GM12878 (cell line): Measurements from ENCODE around the gene ASIC4. TPM values are rescaled to one million over a fixed set of nuclear protein-coding genes. Genes with fewer than 3 reads are reported as not detected.

ENCODE experiments used
- CBX3 ChIP-seq: fragments of 200-600 bp; sonication (generic); IDR thresholded peaks from 2 replicates; pipeline ENCODE4 v1.6.1; 2016; ENCODE audit warnings: low read depth, borderline replicate concordance
- CHD1 ChIP-seq: IDR thresholded peaks from 2 replicates; pipeline ENCODE4 v1.6.1; 2012; ENCODE audit warnings: low read depth, low read length, improper control_type of control experiment
- CREB1 ChIP-seq: IDR thresholded peaks from 2 replicates; pipeline ENCODE4 v1.6.1; 2012; ENCODE audit warnings: low read depth, mild to moderate bottlenecking, inconsistent platforms
- E2F4 ChIP-seq: IDR thresholded peaks from 2 replicates; pipeline ENCODE4 v1.6.1; 2012; ENCODE audit warnings: low read depth, low read length, improper control_type of control experiment
- E4F1 ChIP-seq: fragments of 450-650 bp; IDR thresholded peaks from 2 replicates; pipeline ENCODE4 v1.6.1; 2018; ENCODE audit warnings: borderline replicate concordance, mild to moderate bottlenecking; ENCODE audit not compliant: partially characterized antibody
- KAT2A ChIP-seq: conservative IDR thresholded peaks from 2 replicates; pipeline ENCODE4 v1.6.1; 2011; ENCODE audit warnings: low read depth, low read length; ENCODE audit not compliant: control insufficient read depth
- KDM1A ChIP-seq: fragments of 200-600 bp; sonication (generic); IDR thresholded peaks from 2 replicates; pipeline ENCODE4 v1.6.1; 2016; ENCODE audit warnings: borderline replicate concordance
- NFIC ChIP-seq: IDR thresholded peaks from 2 replicates; pipeline ENCODE4 v1.6.1; 2012; ENCODE audit warnings: low read depth, mild to moderate bottlenecking, inconsistent platforms, low read length, moderate library complexity
- NR2C2 ChIP-seq: IDR thresholded peaks from 2 replicates; pipeline ENCODE4 v1.6.1; 2011; ENCODE audit warnings: borderline replicate concordance, low read depth; ENCODE audit not compliant: control insufficient read depth, insufficient read length
- PBX3 ChIP-seq: IDR thresholded peaks from 2 replicates; pipeline ENCODE4 v1.6.1; 2011; ENCODE audit warnings: mild to moderate bottlenecking, low read depth, low read length, moderate library complexity; ENCODE audit not compliant: insufficient replicate concordance
- SMC3 ChIP-seq: IDR thresholded peaks from 2 replicates; pipeline ENCODE4 v1.6.1; 2011; ENCODE audit warnings: low read length, improper control_type of control experiment, borderline replicate concordance
- SREBF1 ChIP-seq: IDR thresholded peaks from 2 replicates; pipeline ENCODE4 v1.6.1; 2012; ENCODE audit warnings: mild to moderate bottlenecking, low read length
- STAT1 ChIP-seq: fragments of 450-650 bp; conservative IDR thresholded peaks from 2 replicates; pipeline ENCODE4 v1.6.1; 2014; ENCODE audit warnings: antibody characterized with exemption, mild to moderate bottlenecking
- polyA plus RNA-seq, 11 experiments: library from polyadenylated mRNA; depleted of rRNA in 4 of 11; unstranded in 6 of 11; stranded (reverse) in 5 of 11; fragments of >200 nt; fragmentation: Nextera tagmentation in 4 of 11; fragmentation: Illumina TruSeq in 1 of 11; extraction: Ambion mirVana in 4 of 11; extraction: Trizol in 1 of 11; gene quantifications; 1 replicate in 1 of 11; 2 replicates in 10 of 11; pipeline versions ENCODE4 v1.2.1 to v1.2.3, GENCODE V29; 2011 to 2016; ENCODE audit warnings: inconsistent platforms in 2 of 11, missing spikeins in 2 of 11, low read depth in 1 of 11
- total RNA-seq, 4 experiments: library from RNA; depleted of rRNA in 3 of 4; stranded (reverse); fragments of >200 nt in 3 of 4; fragmentation: Illumina TruSeq in 1 of 4; extraction: Trizol in 1 of 4; gene quantifications; 2 replicates each; pipeline versions ENCODE4 v1.2.1 to v1.2.3, GENCODE V29; 2013 to 2021
- TF ChIP-seq, protein P1 (sequence below): fragments of 450-650 bp; IDR thresholded peaks from 2 replicates; pipeline ENCODE4 v1.6.1; 2017; ENCODE audit warnings: mild to moderate bottlenecking, moderate library complexity
- TF ChIP-seq, protein P2 (sequence below): fragments of 450-650 bp; IDR thresholded peaks from 2 replicates; pipeline ENCODE4 v1.6.1; 2016; ENCODE audit warnings: mild to moderate bottlenecking
- TF ChIP-seq, protein P3 (sequence below), 3 experiments: IDR thresholded peaks in 2 of 3; conservative IDR thresholded peaks in 1 of 3; 2 replicates each; pipeline ENCODE4 v1.5.1; 2011; ENCODE audit warnings: low read depth in 3 of 3, low read length in 3 of 3, mild to moderate bottlenecking in 3 of 3, control low read depth in 2 of 3, moderate library complexity in 2 of 3, inconsistent platforms in 1 of 3, mixed read lengths in 1 of 3; ENCODE audit not compliant: control insufficient read depth in 2 of 3, insufficient read depth in 1 of 3; ENCODE audit errors: extremely low read depth in 1 of 3

Gene ASIC4
- total and polyA plus RNA-seq, 10 of the 15 experiments (the other 5 are each of a cell fraction or from before 2014, with no cell fraction given): 0.01 TPM; not detected in 9

- TF ChIP-seq NR2C2 (no peak), PBX3 (peak; percentile 58), CREB1 (peak; percentile 97), KAT2A (no peak), CHD1 (no peak), SREBF1 (0 out of 2 replicates have a peak, but pooled peaks have one; percentile 14), KDM1A (no peak), E2F4 (no peak), STAT1 (no peak), NFIC (no peak), E4F1 (peak; percentile 13), SMC3 (no peak), CBX3 (no peak)
- TF ChIP-seq, protein P1, sequence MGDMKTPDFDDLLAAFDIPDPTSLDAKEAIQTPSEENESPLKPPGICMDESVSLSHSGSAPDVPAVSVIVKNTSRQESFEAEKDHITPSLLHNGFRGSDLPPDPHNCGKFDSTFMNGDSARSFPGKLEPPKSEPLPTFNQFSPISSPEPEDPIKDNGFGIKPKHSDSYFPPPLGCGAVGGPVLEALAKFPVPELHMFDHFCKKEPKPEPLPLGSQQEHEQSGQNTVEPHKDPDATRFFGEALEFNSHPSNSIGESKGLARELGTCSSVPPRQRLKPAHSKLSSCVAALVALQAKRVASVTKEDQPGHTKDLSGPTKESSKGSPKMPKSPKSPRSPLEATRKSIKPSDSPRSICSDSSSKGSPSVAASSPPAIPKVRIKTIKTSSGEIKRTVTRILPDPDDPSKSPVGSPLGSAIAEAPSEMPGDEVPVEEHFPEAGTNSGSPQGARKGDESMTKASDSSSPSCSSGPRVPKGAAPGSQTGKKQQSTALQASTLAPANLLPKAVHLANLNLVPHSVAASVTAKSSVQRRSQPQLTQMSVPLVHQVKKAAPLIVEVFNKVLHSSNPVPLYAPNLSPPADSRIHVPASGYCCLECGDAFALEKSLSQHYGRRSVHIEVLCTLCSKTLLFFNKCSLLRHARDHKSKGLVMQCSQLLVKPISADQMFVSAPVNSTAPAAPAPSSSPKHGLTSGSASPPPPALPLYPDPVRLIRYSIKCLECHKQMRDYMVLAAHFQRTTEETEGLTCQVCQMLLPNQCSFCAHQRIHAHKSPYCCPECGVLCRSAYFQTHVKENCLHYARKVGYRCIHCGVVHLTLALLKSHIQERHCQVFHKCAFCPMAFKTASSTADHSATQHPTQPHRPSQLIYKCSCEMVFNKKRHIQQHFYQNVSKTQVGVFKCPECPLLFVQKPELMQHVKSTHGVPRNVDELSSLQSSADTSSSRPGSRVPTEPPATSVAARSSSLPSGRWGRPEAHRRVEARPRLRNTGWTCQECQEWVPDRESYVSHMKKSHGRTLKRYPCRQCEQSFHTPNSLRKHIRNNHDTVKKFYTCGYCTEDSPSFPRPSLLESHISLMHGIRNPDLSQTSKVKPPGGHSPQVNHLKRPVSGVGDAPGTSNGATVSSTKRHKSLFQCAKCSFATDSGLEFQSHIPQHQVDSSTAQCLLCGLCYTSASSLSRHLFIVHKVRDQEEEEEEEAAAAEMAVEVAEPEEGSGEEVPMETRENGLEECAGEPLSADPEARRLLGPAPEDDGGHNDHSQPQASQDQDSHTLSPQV: no peak
- TF ChIP-seq, protein P2, sequence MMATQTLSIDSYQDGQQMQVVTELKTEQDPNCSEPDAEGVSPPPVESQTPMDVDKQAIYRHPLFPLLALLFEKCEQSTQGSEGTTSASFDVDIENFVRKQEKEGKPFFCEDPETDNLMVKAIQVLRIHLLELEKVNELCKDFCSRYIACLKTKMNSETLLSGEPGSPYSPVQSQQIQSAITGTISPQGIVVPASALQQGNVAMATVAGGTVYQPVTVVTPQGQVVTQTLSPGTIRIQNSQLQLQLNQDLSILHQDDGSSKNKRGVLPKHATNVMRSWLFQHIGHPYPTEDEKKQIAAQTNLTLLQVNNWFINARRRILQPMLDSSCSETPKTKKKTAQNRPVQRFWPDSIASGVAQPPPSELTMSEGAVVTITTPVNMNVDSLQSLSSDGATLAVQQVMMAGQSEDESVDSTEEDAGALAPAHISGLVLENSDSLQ: peak; percentile 92
- TF ChIP-seq, protein P3, sequence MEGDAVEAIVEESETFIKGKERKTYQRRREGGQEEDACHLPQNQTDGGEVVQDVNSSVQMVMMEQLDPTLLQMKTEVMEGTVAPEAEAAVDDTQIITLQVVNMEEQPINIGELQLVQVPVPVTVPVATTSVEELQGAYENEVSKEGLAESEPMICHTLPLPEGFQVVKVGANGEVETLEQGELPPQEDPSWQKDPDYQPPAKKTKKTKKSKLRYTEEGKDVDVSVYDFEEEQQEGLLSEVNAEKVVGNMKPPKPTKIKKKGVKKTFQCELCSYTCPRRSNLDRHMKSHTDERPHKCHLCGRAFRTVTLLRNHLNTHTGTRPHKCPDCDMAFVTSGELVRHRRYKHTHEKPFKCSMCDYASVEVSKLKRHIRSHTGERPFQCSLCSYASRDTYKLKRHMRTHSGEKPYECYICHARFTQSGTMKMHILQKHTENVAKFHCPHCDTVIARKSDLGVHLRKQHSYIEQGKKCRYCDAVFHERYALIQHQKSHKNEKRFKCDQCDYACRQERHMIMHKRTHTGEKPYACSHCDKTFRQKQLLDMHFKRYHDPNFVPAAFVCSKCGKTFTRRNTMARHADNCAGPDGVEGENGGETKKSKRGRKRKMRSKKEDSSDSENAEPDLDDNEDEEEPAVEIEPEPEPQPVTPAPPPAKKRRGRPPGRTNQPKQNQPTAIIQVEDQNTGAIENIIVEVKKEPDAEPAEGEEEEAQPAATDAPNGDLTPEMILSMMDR (IDR thresholded peaks at IDR 0.05 in 2 of 3, conservative IDR thresholded peaks at IDR 0.05 in 1 of 3; ENCODE audit: control insufficient read depth in 2 of 3, extremely low read depth in 1 of 3, insufficient read depth in 1 of 3, low read depth in 3 of 3, low read length in 3 of 3): no peak
These were observed 29.5 kb downstream of the ASIC4 start, which contains the start of the genes CHPF and TMEM198 (continued) for GRCh38 chr2:219543596-219544358.
